ENCODE results near the gene MYLK. TPM values are rescaled to one million over a fixed set of nuclear protein-coding genes. Genes with fewer than 3 reads are reported as not detected.

Gene MYLK
- total and polyA plus RNA-seq, 2 donors (not counting 1 experiment from before 2014, with no cell fraction given): 0.51 TPM; not detected in 1

- TF ChIP-seq EZH2 (IDR thresholded peaks at IDR 0.05; ENCODE audit: borderline replicate concordance, insufficient read depth, low read depth, low read length, poor library complexity, severe bottlenecking) (no peak), CTCF (IDR thresholded peaks at IDR 0.05) (no peak)
- no peaks in the 10 kb centered on the region for H3K4me1 Mint-ChIP-seq
- Histone ChIP-seq H2AFZ (ENCODE audit: insufficient read depth, low read depth, low read length, poor library complexity, severe bottlenecking) (no peak overlapping the region), H3K4me1 (ENCODE audit: control insufficient read depth in 2 of 2, insufficient read depth in 2 of 2, low read length in 2 of 2) (no peaks in the 10 kb centered on the region), H3K4me3 (ENCODE audit: control extremely low read depth in 1 of 5, extremely low read depth in 1 of 5, insufficient read depth in 1 of 5, low read depth in 2 of 5, low read length in 4 of 5) (no peak overlapping the region), H3K4me2 (replicated peaks; ENCODE audit: low read depth, low read length, poor library complexity, severe bottlenecking) (no peak overlapping the region), H3K27me3 (replicated peaks in 1 of 4; ENCODE audit: control extremely low read depth in 1 of 4, control insufficient read depth in 3 of 4, insufficient read depth in 4 of 4, low read length in 3 of 4) (no peaks in the 10 kb centered on the region), H3K27ac (ENCODE audit: low read length in 2 of 2) (no peak overlapping the region), H3K9me3 (ENCODE audit: control extremely low read depth in 1 of 3, control insufficient read depth in 2 of 3, insufficient read depth in 1 of 3, low read length in 2 of 3) (no peaks in the 10 kb centered on the region), H3K79me2 (ENCODE audit: control insufficient read depth, insufficient read depth, low read length) (no peaks in the 10 kb centered on the region), H4K20me1 (ENCODE audit: control insufficient read depth, insufficient read depth, low read length, poor library complexity, severe bottlenecking) (no peaks in the 10 kb centered on the region), H3K9ac (ENCODE audit: low read length) (no peak overlapping the region), H3K36me3 (replicated peaks in 1 of 2; ENCODE audit: control extremely low read depth in 1 of 2, control insufficient read depth in 1 of 2, extremely low read depth in 1 of 2, insufficient read depth in 2 of 2, low read length in 1 of 2) (no peaks in the 10 kb centered on the region)
- H3K27me3 Mint-ChIP-seq: peaks cover 9% of the 10 kb centered on the region
- DNase-seq (no peak), ATAC-seq (ENCODE audit: low read depth) (no peak)
- no peak overlapping the region for H3K27ac Mint-ChIP-seq
- ChIA-PET POLR2A (no interaction called here), CTCF (no interaction called here)
- 80% methylated on average over 1 of the region's 1 CpG for WGBS (ENCODE audit: insufficient coverage)
- no peak overlapping the region for H3K4me3 Mint-ChIP-seq
- H3K9me3 Mint-ChIP-seq (ENCODE audit: insufficient read depth): peaks cover 3% of the 10 kb centered on the region
- intact Hi-C loops (cut with micrococcal nuclease): no loop called here
Observed at GRCh38 chr3:123833398-123833785, 50.7 kb downstream of the MYLK start.

- H3K27ac Mint-ChIP-seq: no peak overlapping the region
- no peaks in the 10 kb centered on the region for H3K36me3 ChIP-seq (replicated peaks in 1 of 2; ENCODE audit: control extremely low read depth in 1 of 2, control insufficient read depth in 1 of 2, extremely low read depth in 1 of 2, insufficient read depth in 2 of 2, low read length in 1 of 2)
- intact Hi-C loops (cut with micrococcal nuclease): no loop called here
- 75% methylated on average over 2 of the region's 3 CpGs for WGBS (ENCODE audit: insufficient coverage)
- ChIA-PET CTCF (no interaction called here), POLR2A (no interaction called here)
- ATAC-seq (ENCODE audit: low read depth) (no peak), DNase-seq (no peak)
- no peaks in the 10 kb centered on the region for H4K20me1 ChIP-seq (ENCODE audit: control insufficient read depth, insufficient read depth, low read length, poor library complexity, severe bottlenecking)
- H3K4me3 ChIP-seq (ENCODE audit: control extremely low read depth in 1 of 5, extremely low read depth in 1 of 5, insufficient read depth in 1 of 5, low read depth in 2 of 5, low read length in 4 of 5): no peak overlapping the region
- no peaks in the 10 kb centered on the region for H3K79me2 ChIP-seq (ENCODE audit: control insufficient read depth, insufficient read depth, low read length)
- no peaks in the 10 kb centered on the region for H3K27me3 ChIP-seq (replicated peaks in 1 of 4; ENCODE audit: control extremely low read depth in 1 of 4, control insufficient read depth in 3 of 4, insufficient read depth in 4 of 4, low read length in 3 of 4)
- no peak overlapping the region for H3K9ac ChIP-seq (ENCODE audit: low read length)
- no peak overlapping the region for H3K27ac ChIP-seq (ENCODE audit: low read length in 2 of 2)
- TF ChIP-seq CTCF (IDR thresholded peaks at IDR 0.05): no peak
- TF ChIP-seq EZH2 (IDR thresholded peaks at IDR 0.05; ENCODE audit: borderline replicate concordance, insufficient read depth, low read depth, low read length, poor library complexity, severe bottlenecking): no peak
- peaks cover 0 to 5% (median 0%) of the 10 kb centered on the region in 3 donors for H3K9me3 ChIP-seq (ENCODE audit: control extremely low read depth in 1 of 3, control insufficient read depth in 2 of 3, insufficient read depth in 1 of 3, low read length in 2 of 3)
- no peaks in the 10 kb centered on the region for H3K4me1 ChIP-seq (ENCODE audit: control insufficient read depth in 2 of 2, insufficient read depth in 2 of 2, low read length in 2 of 2)
- H3K4me3 Mint-ChIP-seq: no peak overlapping the region
- peaks cover 9% of the 10 kb centered on the region for H3K27me3 Mint-ChIP-seq
- H3K9me3 Mint-ChIP-seq (ENCODE audit: insufficient read depth): peaks cover 7% of the 10 kb centered on the region
- no peaks in the 10 kb centered on the region for H3K4me1 Mint-ChIP-seq
- H3K4me2 ChIP-seq (replicated peaks; ENCODE audit: low read depth, low read length, poor library complexity, severe bottlenecking): no peak overlapping the region
- no peak overlapping the region for H2AFZ ChIP-seq (ENCODE audit: insufficient read depth, low read depth, low read length, poor library complexity, severe bottlenecking)
Observed at GRCh38 chr3:123832692-123833397, 51.3 kb downstream of the MYLK start.

All from B cell (primary cell).